ENCODE measurements around the gene CCL13.

The CCL13 gene

DNA sequence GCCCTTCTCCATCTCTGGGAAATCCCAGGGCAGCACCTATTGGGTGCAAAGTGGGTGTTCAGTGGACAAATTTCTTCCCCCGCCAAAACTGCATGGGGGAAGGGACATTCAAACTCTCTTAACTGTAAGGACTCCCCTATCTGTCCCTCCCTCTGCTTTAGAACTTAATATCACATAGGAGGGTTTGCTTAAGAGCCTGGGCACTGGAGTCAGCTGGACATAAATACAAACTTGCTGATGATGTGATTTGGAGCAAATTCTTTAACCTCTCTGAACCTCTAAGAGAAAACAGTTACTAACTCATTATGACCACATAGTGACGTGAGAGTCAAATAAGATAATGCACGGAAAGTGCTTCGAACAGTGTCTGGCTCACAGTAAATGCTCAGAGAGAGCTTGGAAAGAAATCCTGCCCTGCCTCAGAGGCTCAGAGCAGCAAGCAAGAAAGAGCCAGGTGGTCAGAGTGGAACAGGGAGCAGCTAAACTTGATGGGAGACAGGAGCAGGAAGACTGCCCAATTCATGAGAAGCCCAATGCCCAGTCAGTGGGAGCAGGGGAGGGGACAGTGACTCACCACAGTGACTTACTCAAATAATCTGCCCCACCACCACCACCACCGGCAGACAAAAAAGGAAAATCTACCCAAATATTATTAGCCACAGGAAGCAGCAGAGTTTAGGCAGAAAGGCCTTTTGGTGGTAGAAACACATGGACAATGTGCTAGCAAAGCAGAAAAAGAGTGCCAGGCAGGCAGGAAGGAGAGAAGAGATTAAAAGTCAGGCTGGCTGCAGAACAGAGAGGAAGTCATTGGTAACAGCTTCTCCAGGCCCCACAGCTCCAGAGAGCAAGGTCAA, 30.6 kb downstream of the CCL13 start:
- no peak for DNase-seq

DNA sequence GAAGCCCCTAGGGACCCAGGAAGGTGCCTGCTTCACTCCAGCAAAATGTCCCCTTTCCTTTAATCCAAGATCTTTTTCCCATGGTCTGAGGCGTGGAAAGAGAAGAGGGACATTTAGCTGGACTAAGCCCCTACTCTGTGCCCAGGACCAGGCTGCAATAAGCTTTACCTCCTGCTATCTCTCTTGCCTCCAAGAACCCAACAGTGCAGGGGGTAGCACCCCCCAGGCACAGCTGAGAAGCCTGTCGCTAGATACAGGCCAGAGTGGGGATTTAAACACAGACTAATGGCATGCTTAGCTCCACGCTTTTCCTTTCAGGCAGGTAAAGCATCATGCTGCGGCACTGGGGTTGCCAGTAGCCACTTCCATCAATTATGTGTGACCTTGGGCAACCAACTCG, 31.3 kb downstream of the CCL13 start:
- no peak for DNase-seq

DNA sequence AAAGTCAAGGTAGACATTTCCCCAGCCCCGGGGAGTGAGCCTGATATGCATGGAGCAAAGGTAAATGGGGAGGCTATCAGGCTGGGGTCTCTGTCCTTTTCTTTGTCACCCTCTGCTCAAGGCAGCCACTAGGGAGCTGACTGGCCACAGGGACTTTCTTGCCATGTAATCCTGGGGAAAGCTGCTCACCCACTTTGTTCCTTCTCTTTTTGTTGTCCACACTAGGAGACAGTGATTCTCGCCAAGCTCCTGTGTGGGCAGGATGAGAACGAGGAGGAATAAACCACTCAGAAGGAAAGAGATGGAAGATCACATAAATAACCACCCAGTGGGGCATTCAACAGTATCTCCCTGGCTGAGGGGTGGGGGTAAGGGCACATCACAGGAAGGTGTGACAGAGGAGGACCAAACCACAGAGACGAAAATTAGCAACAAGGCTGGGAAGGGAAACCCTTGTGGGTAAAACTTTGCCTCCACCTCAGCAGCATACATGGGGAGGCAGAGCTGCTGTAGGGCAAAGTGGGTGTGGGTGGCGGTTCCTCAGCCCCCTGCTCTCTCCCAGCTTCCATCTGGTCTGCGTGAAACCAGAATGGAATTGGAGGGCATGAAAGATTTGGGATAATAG, 33.0 kb downstream of the CCL13 start:
- peak in 1 of 5 donors; percentile 48 for DNase-seq

DNA sequence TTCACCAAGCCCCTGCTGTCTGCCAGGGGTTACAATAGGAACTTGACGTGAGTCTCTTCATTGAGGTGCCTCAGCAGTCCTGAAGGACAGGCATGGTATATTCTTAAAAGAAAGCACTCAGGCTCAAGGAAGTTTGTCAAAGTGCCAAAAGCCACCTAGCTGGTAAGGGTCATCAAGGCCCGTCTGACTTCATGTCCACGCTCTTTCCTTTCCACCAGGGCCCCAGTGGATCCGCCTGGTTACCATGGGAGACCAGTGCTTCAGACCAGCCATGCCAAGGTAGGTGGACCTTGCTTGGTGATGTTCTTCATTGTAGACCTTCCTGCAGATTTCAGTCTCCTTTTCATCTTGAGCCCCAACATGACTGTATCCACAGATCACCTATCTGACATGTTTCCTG, 34.4 kb downstream of the CCL13 start:
- DNase-seq: no peak

DNA sequence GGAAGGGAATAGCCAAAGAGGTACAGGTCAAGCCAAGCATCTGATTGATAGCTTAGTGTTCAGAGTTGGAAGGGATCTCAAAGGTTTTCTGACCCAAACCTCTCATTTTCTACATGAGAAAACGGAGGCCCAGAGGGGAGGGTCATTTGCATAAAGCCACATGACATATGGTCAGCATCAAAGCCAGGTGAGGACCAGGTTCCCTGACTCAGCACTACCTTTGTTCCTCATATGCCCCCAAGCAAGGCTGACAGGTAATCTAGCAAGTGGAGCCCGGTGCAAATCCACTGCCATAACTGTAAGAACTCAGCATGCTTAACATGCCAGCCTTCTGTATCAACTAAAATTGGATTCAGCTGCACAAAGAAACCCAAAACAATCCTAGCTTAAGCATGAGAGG, 35.0 kb downstream of the CCL13 start:
- DNase-seq: no peak

DNA sequence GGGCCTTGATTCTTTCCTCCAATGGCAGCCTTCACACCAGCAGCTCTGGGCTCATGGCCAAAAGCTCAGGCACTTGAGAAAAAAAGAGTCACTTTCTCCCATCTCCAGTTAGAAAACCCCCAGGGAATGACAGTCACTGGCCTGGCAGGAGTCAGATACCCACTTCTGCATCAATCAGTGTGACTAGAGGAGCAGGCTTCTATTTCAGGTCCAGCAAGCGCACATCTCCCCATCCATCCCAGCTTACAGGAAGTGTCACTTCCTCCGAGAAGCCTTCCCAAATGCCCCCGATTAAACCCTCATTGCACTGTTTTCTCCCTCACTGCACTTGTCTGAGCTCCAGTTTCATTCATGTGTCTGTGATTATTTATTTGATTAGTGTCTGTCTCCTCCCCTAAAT, 37.1 kb downstream of the CCL13 start:
- no peak for DNase-seq

DNA sequence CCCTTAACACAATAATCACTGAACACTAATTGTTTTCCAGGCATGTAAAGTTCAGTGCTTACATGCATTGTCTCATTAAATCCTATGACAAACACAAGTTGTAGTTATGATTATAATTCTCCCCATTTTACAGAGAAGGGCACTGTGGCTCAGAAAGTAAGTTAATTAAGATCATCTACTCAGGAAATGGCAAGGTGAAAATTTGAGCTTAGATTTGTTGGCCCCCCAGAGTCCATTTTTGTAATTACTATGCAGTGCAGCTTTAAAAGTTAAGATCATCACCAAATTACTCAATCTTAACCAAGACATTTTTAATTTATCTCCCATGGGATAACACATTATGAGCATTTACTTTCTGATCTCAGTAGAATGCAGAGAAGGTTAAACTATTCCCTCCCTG, 41.0 kb downstream of the CCL13 start:
- DNase-seq: no peak

DNA sequence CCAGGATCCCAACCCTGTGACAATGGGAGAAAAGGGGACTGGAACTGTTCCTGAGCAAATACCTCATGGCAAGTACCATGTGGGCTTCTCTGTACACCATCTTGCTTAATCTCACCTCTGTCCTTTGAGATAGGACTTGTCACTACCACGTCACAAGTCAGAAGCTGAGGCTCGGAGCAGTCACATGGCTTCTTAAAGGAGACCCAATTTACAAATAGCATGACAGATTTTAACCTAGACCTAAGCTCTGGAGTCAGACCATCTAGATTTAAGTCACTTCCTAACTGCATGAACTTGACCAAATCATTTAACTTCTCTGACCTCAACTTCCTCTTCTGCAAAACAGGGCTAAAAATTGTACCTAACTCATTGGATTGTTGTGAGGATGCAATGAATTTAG, 42.7 kb downstream of the CCL13 start:
- DNase-seq: peak in 1 of 5 donors; percentile 42

DNA sequence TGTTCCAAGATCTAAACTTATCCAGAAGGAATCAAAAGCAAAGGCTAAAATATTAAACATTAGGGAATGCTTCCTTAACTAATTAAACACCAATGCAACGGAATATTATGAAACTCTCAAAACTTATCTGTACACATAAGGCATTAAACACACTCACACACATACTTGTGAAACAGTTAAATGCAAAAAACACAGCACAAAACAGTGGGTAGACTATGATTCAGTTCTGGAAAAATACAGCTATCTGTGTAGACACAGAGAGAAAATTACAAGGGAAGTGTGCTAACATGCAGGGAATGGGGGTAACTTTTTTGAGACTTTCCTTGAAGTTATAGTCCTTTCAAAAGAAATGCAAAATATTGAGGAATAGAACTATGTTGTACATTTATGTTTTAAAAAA, 43.4 kb downstream of the CCL13 start:
- DNase-seq: no peak

DNA sequence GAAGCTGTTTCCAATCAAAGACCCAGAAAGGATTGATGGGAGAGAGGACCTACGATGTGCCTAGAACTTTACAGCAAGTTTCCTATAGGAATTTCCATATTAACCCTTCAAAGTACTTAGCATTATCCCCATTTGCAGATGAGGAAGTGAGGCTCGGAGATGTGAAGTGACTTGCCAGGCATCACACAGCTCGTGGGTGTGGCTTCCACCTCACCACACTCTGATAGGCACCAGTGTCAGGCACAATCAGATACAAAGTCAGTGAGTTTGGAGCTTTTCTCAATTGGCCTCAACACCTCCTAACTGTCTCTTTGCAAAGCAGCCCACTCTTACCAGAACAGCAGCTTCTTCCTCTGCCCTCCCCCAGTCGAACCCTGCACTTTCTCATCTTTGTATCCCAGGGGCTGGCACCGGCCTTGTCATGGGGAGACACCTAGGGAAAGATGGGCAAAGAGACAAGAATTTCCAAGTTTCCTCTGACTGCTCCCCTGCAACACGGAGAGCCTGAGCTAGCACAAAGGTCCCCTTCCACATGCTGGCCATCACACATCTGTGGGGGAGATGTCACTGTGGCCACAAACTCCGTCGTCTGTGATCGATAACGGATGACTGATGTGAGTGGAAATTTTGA, 44.1 kb downstream of the CCL13 start:
- DNase-seq: no peak

DNA sequence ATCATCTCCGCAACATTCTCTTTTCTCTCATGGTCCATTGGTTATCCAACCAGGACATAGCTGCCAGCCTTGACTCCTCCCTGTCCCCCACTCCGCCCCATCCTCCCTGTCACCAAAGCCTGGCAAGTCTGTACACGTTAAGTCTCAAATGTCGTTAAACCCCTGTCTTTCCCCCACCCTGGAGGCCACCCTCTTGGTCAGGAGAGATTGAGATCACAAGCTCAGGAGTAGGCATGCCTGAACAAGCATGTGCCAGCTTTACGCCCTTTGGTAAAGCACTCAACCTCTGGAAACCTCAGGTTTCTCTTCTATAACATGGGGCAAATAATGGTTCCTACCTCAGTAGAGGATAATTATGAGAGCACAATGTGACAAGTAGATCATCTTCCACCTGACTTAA, 44.9 kb downstream of the CCL13 start:
- no peak for DNase-seq

DNA sequence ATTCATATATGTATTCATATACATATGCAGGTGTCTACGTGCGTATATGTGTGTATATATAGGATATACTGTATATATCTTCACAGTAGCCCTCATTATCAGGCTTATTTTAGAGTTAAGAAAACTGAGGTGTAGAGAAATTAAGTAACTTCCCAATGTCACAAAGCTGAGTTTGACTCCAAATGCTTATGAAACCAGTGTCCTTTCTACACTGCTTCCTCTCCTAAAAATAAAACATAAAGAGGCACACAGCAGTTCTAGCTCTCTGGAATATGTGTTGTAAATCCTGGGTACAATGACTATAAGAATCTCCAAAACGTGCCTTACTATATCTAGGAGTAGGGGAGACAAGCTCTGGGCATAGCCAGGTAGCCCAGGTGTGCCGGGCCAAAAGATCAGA, 46.7 kb downstream of the CCL13 start:
- DNase-seq: no peak

DNA sequence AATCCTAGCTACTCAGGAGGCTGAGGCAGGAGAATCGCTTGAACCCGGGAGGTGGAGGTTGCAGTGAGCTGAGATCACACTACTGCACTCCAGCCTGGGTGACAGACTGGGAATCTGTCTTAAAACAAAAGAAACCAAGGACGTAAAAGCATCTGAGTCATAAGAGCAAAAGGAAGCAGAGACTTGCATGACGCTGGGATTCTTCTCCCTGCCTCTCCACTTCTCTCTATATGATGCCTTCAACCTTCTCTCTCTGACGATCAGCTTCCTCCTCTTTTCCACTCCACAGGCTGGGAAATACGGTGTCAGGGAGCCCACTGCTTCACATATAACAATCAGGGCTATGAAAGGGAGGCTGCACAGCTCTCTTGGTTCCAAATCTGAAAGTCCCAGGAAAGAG, 49.9 kb downstream of the CCL13 start:
- no peak for DNase-seq

All from T-helper 1 cell (primary cell).